Cerebellar nuclear complex (tissue), 1 donor: ENCODE results near the gene TTC27.
"Not testable (repeated sequence)": the region's sequence is repeated elsewhere in the genome, so short reads cannot be mapped to it uniquely, and the experiment has no call there.

Experiments used
- DNase-seq, 2 experiments: peaks; one replicate each; lab custom pipeline; 2025; lab: John Stamatoyannopoulos, UW

TTC27 gene

GRCh38 chr2:32627814-32628579 is at the start of gene TTC27:
TSS of gene TTC27 (plus strand) at chr2:32628050. CDS start at chr2:32628293, 243 bp downstream.
- peak; percentile 83 to 95 for DNase-seq

GRCh38 chr2:32591669-32592463 is 36.0 kb upstream of the TTC27 start:
- no peak for DNase-seq

GRCh38 chr2:32594573-32594972 is 33.3 kb upstream of the TTC27 start:
- no peak for DNase-seq

GRCh38 chr2:32611366-32611765 is 16.5 kb upstream of the TTC27 start:
- no peak for DNase-seq

GRCh38 chr2:32611771-32612170 is 16.1 kb upstream of the TTC27 start:
- DNase-seq, result no peak

GRCh38 chr2:32614084-32614483 is 13.8 kb upstream of the TTC27 start:
- DNase-seq, result no peak

GRCh38 chr2:32617599-32618189 is 10.2 kb upstream of the TTC27 start:
- DNase-seq, result no peak

GRCh38 chr2:32622570-32623310 is 5.1 kb upstream of the TTC27 start:
- DNase-seq, result no peak

- DNase-seq, result no peak
Measured at GRCh38 chr2:32623311-32623706, 4.5 kb upstream of the TTC27 start.

GRCh38 chr2:32624812-32625211 is 3.0 kb upstream of the TTC27 start:
- no peak for DNase-seq

GRCh38 chr2:32626639-32627221 is 1.1 kb upstream of the TTC27 start:
- DNase-seq, result no peak

- DNase-seq, result no peak
Measured at GRCh38 chr2:32627441-32627813, 423 bp upstream of the TTC27 start.

GRCh38 chr2:32632089-32632488 is 4.2 kb downstream of the TTC27 start:
- no peak for DNase-seq

- no peak for DNase-seq
Measured at GRCh38 chr2:32633040-32633439, 5.2 kb downstream of the TTC27 start.

GRCh38 chr2:32638548-32638947 is 10.7 kb downstream of the TTC27 start:
- DNase-seq, result not testable (repeated sequence)

GRCh38 chr2:32641180-32641579 is 13.3 kb downstream of the TTC27 start:
- DNase-seq, result no peak

GRCh38 chr2:32647180-32647651 is 19.4 kb downstream of the TTC27 start:
- no peak for DNase-seq

GRCh38 chr2:32652555-32653209 is 24.8 kb downstream of the TTC27 start:
- no peak for DNase-seq

- DNase-seq, result no peak
Measured at GRCh38 chr2:32656069-32656468, 28.2 kb downstream of the TTC27 start.

GRCh38 chr2:32663864-32664263 is 36.0 kb downstream of the TTC27 start:
- no peak for DNase-seq

GRCh38 chr2:32666704-32667103 is 38.9 kb downstream of the TTC27 start:
- DNase-seq, result no peak
